ENCODE measurements around the gene MTIF2. TPM values are rescaled to one million over a fixed set of nuclear protein-coding genes. Genes with fewer than 3 reads are reported as not detected.

MTIF2 gene
- total and polyA plus RNA-seq, 9 of the 15 experiments (the other 6 are each of a cell fraction or from before 2014, with no cell fraction given) = 58.7 to 143 (median 105) TPM

DNA sequence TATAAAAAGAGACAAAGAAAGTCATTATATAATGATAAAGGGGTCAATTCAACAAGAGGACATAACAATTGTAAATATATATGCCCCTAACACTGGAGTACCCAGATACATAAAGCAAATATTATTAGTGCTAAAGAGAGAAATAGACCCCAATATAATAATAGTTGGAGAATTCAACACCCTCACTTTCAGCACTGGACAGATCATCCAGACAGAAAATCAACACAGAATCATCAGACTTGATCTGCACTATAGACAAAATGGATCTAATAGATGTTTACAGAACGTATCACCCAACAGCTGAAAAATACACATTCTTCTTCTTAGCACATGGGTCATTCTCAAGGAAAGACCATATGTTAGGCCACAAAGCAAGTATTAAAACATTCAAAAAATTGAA is 68.6 kb downstream of the MTIF2 start:
- Histone ChIP-seq H3K4me1 (replicated peaks in 1 of 2; ENCODE audit: control insufficient read depth in 2 of 2, insufficient read depth in 2 of 2, low read length in 2 of 2) (no peaks in the 10 kb centered on the region), H3K4me2 (ENCODE audit: insufficient read depth, low read length) (no peak overlapping the region), H4K20me1 (replicated peaks; ENCODE audit: control insufficient read depth, insufficient read depth, low read length) (no peaks in the 10 kb centered on the region), H3K27me3 (ENCODE audit: control insufficient read depth in 2 of 2, insufficient read depth in 2 of 2, low read length in 2 of 2) (no peaks in the 10 kb centered on the region), H3K79me2 (ENCODE audit: control insufficient read depth, insufficient read depth, low read length) (no peaks in the 10 kb centered on the region), H3K9me1 (ENCODE audit: control insufficient read depth, insufficient read depth, low read length) (no peaks in the 10 kb centered on the region), H3K4me3 (no peak overlapping the region), H2AFZ (ENCODE audit: low read depth, low read length) (no peak overlapping the region), H3K9me3 (replicated peaks; ENCODE audit: control insufficient read depth, insufficient read depth, low read depth, low read length) (no peaks in the 10 kb centered on the region), H3K27ac (ENCODE audit: extremely low read depth, low read depth, low read length) (no peak overlapping the region), H3K36me3 (ENCODE audit: control insufficient read depth, insufficient read depth, low read length) (no peaks in the 10 kb centered on the region), H3K9ac (ENCODE audit: insufficient read depth in 1 of 2, low read depth in 2 of 2, low read length in 2 of 2) (no peak overlapping the region)
- 26% methylated on average over 1 of the region's 1 CpG for WGBS (ENCODE audit: insufficient coverage, low coverage, missing lambda C conversion rate)
- no peak for ATAC-seq
- in situ Hi-C loops (cut with MboI) = no loop called here
- ChIA-PET POLR2A (no interaction called here), CTCF (ENCODE audit: low intra/inter-chr PET ratio) (interaction anchor here (0.6 kb wide), 1 partner anchor 63 kb away, joined by 4 read pairs; no protein-coding TSS in a partner anchor)
- TF ChIP-seq, protein P1, sequence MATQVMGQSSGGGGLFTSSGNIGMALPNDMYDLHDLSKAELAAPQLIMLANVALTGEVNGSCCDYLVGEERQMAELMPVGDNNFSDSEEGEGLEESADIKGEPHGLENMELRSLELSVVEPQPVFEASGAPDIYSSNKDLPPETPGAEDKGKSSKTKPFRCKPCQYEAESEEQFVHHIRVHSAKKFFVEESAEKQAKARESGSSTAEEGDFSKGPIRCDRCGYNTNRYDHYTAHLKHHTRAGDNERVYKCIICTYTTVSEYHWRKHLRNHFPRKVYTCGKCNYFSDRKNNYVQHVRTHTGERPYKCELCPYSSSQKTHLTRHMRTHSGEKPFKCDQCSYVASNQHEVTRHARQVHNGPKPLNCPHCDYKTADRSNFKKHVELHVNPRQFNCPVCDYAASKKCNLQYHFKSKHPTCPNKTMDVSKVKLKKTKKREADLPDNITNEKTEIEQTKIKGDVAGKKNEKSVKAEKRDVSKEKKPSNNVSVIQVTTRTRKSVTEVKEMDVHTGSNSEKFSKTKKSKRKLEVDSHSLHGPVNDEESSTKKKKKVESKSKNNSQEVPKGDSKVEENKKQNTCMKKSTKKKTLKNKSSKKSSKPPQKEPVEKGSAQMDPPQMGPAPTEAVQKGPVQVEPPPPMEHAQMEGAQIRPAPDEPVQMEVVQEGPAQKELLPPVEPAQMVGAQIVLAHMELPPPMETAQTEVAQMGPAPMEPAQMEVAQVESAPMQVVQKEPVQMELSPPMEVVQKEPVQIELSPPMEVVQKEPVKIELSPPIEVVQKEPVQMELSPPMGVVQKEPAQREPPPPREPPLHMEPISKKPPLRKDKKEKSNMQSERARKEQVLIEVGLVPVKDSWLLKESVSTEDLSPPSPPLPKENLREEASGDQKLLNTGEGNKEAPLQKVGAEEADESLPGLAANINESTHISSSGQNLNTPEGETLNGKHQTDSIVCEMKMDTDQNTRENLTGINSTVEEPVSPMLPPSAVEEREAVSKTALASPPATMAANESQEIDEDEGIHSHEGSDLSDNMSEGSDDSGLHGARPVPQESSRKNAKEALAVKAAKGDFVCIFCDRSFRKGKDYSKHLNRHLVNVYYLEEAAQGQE (IDR thresholded peaks at IDR 0.05; ENCODE audit: borderline replicate concordance) = peak; percentile 70
- TF ChIP-seq, protein P1 (CRISPR knock-in tag; IDR thresholded peaks at IDR 0.05; ENCODE audit: low read depth) = no peak
- TF ChIP-seq, protein P2, sequence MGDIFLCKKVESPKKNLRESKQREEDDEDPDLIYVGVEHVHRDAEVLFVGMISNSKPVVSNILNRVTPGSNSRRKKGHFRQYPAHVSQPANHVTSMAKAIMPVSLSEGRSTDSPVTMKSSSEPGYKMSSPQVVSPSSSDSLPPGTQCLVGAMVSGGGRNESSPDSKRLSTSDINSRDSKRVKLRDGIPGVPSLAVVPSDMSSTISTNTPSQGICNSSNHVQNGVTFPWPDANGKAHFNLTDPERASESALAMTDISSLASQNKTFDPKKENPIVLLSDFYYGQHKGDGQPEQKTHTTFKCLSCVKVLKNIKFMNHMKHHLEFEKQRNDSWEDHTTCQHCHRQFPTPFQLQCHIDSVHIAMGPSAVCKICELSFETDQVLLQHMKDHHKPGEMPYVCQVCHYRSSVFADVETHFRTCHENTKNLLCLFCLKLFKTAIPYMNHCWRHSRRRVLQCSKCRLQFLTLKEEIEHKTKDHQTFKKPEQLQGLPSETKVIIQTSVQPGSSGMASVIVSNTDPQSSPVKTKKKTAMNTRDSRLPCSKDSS (IDR thresholded peaks at IDR 0.05; ENCODE audit: low read depth, partially characterized antibody) = no peak
- no peak for FAIRE-seq
- intact Hi-C loops (cut with micrococcal nuclease) = no loop called here
- no TSS peak for BruUV-seq (replicated peaks)
- DNase-seq (ENCODE audit: extremely low read depth in 1 of 4, low spot score in 3 of 4) = no peak
